Measurements from ENCODE around the gene STARD3. TPM values are rescaled to one million over a fixed set of nuclear protein-coding genes. Genes with fewer than 3 reads are reported as not detected.

The STARD3 gene
- total and polyA plus RNA-seq, 2 of the 13 experiments (the other 11 are each of a cell fraction or from before 2014, with no cell fraction given) = 34.6 to 100 TPM

GRCh38 chr17:39653662-39654331, 16.9 kb downstream of the STARD3 start (continued):
- TF ChIP-seq ZNF142 (CRISPR knock-in tag; IDR thresholded peaks at IDR 0.05) (no peak), MTA3 (CRISPR knock-in tag; IDR thresholded peaks at IDR 0.05) (no peak), CREBL2 (CRISPR knock-in tag; IDR thresholded peaks at IDR 0.05; ENCODE audit: borderline replicate concordance) (no peak), SAFB2 (CRISPR knock-in tag; IDR thresholded peaks at IDR 0.05; ENCODE audit: borderline replicate concordance, low read depth) (no peak), ZSCAN30 (CRISPR knock-in tag; IDR thresholded peaks at IDR 0.05) (no peak), FOXJ3 (CRISPR knock-in tag; IDR thresholded peaks at IDR 0.05; ENCODE audit: borderline replicate concordance) (no peak), HMGXB3 (CRISPR knock-in tag; IDR thresholded peaks at IDR 0.05; ENCODE audit: borderline replicate concordance) (no peak), ZNF235 (CRISPR knock-in tag; IDR thresholded peaks at IDR 0.05; ENCODE audit: borderline replicate concordance) (no peak), NFYC (CRISPR knock-in tag; IDR thresholded peaks at IDR 0.05) (no peak), NAIF1 (CRISPR knock-in tag; IDR thresholded peaks at IDR 0.05; ENCODE audit: borderline replicate concordance) (no peak), BATF2 (CRISPR knock-in tag; IDR thresholded peaks at IDR 0.05) (no peak), ZNF761 (CRISPR knock-in tag; conservative IDR thresholded peaks at IDR 0.05) (no peak), ZNF232 (CRISPR knock-in tag; IDR thresholded peaks at IDR 0.05; ENCODE audit: borderline replicate concordance) (no peak), MXI1 (IDR thresholded peaks at IDR 0.05; ENCODE audit: borderline replicate concordance, low read depth, low read length) (no peak), SPEN (CRISPR knock-in tag; IDR thresholded peaks at IDR 0.05; ENCODE audit: low read depth) (no peak), RXRB (CRISPR knock-in tag; IDR thresholded peaks at IDR 0.05; ENCODE audit: borderline replicate concordance) (peak; percentile 93)

All from HepG2 (cell line).